H9 (cell line): ENCODE data around the gene EFHD2. TPM values are rescaled to one million over a fixed set of nuclear protein-coding genes. Genes with fewer than 3 reads are reported as not detected.

ENCODE experiments used
- DNase-seq: peaks from one replicate; pipeline ENCODE4 v3.0.0-alpha.2; 2017
- H2AFZ ChIP-seq: one replicate; pipeline ENCODE4 v1.6.1; 2013; ENCODE audit warnings: mild to moderate bottlenecking, low read length, control low read depth, moderate library complexity
- H2AK5ac ChIP-seq: 2 replicates; pipeline ENCODE4 v1.6.1; 2013; ENCODE audit warnings: low read length, control low read depth, mixed read lengths; ENCODE audit not compliant: insufficient read length
- H2BK120ac ChIP-seq: one replicate; pipeline ENCODE4 v1.6.1; 2013; ENCODE audit warnings: low read depth, mild to moderate bottlenecking, low read length, control low read depth, inconsistent platforms; ENCODE audit not compliant: poor library complexity, severe bottlenecking
- H2BK12ac ChIP-seq: 2 replicates; pipeline ENCODE4 v1.6.1; 2013; ENCODE audit warnings: low read length, control low read depth, mixed read lengths, low read depth; ENCODE audit not compliant: insufficient read length
- H2BK15ac ChIP-seq: 2 replicates; pipeline ENCODE4 v1.6.1; 2013; ENCODE audit warnings: low read depth, low read length, control low read depth
- H2BK20ac ChIP-seq: one replicate; pipeline ENCODE4 v1.6.1; 2013; ENCODE audit warnings: low read depth, mild to moderate bottlenecking, low read length, control low read depth, inconsistent platforms; ENCODE audit not compliant: poor library complexity, severe bottlenecking
- H2BK5ac ChIP-seq: 2 replicates; pipeline ENCODE4 v1.6.1; 2013; ENCODE audit warnings: low read length, control low read depth, mixed read lengths; ENCODE audit not compliant: insufficient read length
- H3K14ac ChIP-seq: 2 replicates; pipeline ENCODE4 v1.6.1; 2013; ENCODE audit warnings: low read length, control low read depth; ENCODE audit not compliant: insufficient read depth
- H3K18ac ChIP-seq: 2 replicates; pipeline ENCODE4 v1.6.1; 2013; ENCODE audit warnings: low read depth, mild to moderate bottlenecking, mixed read lengths, low read length, control low read depth; ENCODE audit not compliant: insufficient read length
- H3K23ac ChIP-seq: 2 replicates; pipeline ENCODE4 v1.6.1; 2013; ENCODE audit warnings: low read length, control low read depth, mixed read lengths, low read depth; ENCODE audit not compliant: insufficient read length
- H3K23me2 ChIP-seq: 2 replicates; pipeline ENCODE4 v1.6.1; 2013; ENCODE audit warnings: low read depth, mild to moderate bottlenecking, mixed read lengths, low read length, control low read depth; ENCODE audit not compliant: insufficient read length, poor library complexity, severe bottlenecking
- H3K27ac ChIP-seq: 2 replicates; pipeline ENCODE4 v1.5.1; 2013; ENCODE audit warnings: low read length, control low read depth, mixed read lengths, low read depth; ENCODE audit not compliant: insufficient read length
- H3K27me3 ChIP-seq: 2 replicates; pipeline ENCODE4 v1.6.1; 2013; ENCODE audit warnings: low read length, control low read depth, inconsistent platforms; ENCODE audit not compliant: insufficient read depth
- H3K4ac ChIP-seq: 2 replicates; pipeline ENCODE4 v1.6.1; 2013; ENCODE audit warnings: low read depth, mild to moderate bottlenecking, control low read depth, inconsistent platforms, low read length, moderate library complexity
- H3K4me1 ChIP-seq: 2 replicates; pipeline ENCODE4 v1.6.1; 2013; ENCODE audit warnings: low read length, control low read depth, inconsistent platforms; ENCODE audit not compliant: insufficient read depth
- H3K4me2 ChIP-seq: 2 replicates; pipeline ENCODE4 v1.6.1; 2013; ENCODE audit warnings: low read length, control low read depth, mixed read lengths; ENCODE audit not compliant: insufficient read length, insufficient read depth
- H3K56ac ChIP-seq: 2 replicates; pipeline ENCODE4 v1.6.1; 2013; ENCODE audit warnings: low read depth, mild to moderate bottlenecking, mixed read lengths, low read length, control low read depth; ENCODE audit not compliant: insufficient read length
- H3K79me1 ChIP-seq: 2 replicates; pipeline ENCODE4 v1.6.1; 2013; ENCODE audit warnings: low read depth, mild to moderate bottlenecking, moderate library complexity, low read length, control low read depth, inconsistent platforms; ENCODE audit not compliant: insufficient read depth, poor library complexity, severe bottlenecking
- H3K79me2 ChIP-seq: 2 replicates; pipeline ENCODE4 v1.6.1; 2013; ENCODE audit warnings: low read length, control low read depth, inconsistent platforms; ENCODE audit not compliant: insufficient read depth
- H3K9ac ChIP-seq: 2 replicates; pipeline ENCODE4 v1.6.1; 2013; ENCODE audit warnings: low read length, control low read depth, mixed read lengths; ENCODE audit not compliant: insufficient read length; ENCODE audit errors: extremely low read depth
- H3K9me3 ChIP-seq: one replicate; pipeline ENCODE4 v1.6.1; 2013; ENCODE audit warnings: low read depth, low read length, inconsistent platforms; ENCODE audit not compliant: control insufficient read depth
- H3T11ph ChIP-seq: one replicate; pipeline ENCODE4 v1.6.1; 2013; ENCODE audit warnings: mild to moderate bottlenecking, low read length, control low read depth, inconsistent platforms
- H4K20me1 ChIP-seq: one replicate; pipeline ENCODE4 v1.6.1; 2013; ENCODE audit not compliant: control insufficient read depth, insufficient read length, insufficient read depth
- H4K5ac ChIP-seq: 2 replicates; pipeline ENCODE4 v1.6.1; 2013; ENCODE audit warnings: low read depth, mild to moderate bottlenecking, mixed read lengths, low read length, control low read depth; ENCODE audit not compliant: insufficient read length
- H4K8ac ChIP-seq: replicated peaks from 2 replicates; pipeline ENCODE4 v1.6.1; 2013; ENCODE audit warnings: low read length, control low read depth, mixed read lengths, low read depth; ENCODE audit not compliant: insufficient read length
- H4K91ac ChIP-seq: 2 replicates; pipeline ENCODE4 v1.6.1; 2013; ENCODE audit warnings: low read depth, mild to moderate bottlenecking, moderate library complexity, mixed read lengths, low read length, control low read depth; ENCODE audit not compliant: insufficient read length
- H3K27ac Mint-ChIP-seq, 3 experiments: 2 replicates in 2 of 3; 3 replicates in 1 of 3; pipeline ENCODE4 v1.8.0; 2020 to 2021; ENCODE audit warnings: mixed read lengths in 3 of 3, mild to moderate bottlenecking in 1 of 3, moderate library complexity in 1 of 3
- H3K27me3 Mint-ChIP-seq: 2 replicates; pipeline ENCODE4 v1.8.0; 2021; ENCODE audit warnings: low read depth, mild to moderate bottlenecking, moderate library complexity, mixed read lengths
- H3K36me3 Mint-ChIP-seq, 3 experiments: 2 replicates in 2 of 3; 3 replicates in 1 of 3; pipeline ENCODE4 v1.8.0; 2020 to 2021; ENCODE audit warnings: low read depth in 3 of 3, mixed read lengths in 3 of 3; ENCODE audit not compliant: insufficient read depth in 1 of 3
- H3K4me1 Mint-ChIP-seq, 2 experiments: 2 replicates each; pipeline ENCODE4 v1.8.0; 2020; ENCODE audit warnings: mixed read lengths in 2 of 2
- H3K4me3 Mint-ChIP-seq, 2 experiments: 2 replicates in 1 of 2; 3 replicates in 1 of 2; pipeline ENCODE4 v1.8.0; 2020 to 2021; ENCODE audit warnings: mild to moderate bottlenecking in 2 of 2, mixed read lengths in 2 of 2, moderate library complexity in 1 of 2
- H3K9me3 Mint-ChIP-seq, 2 experiments: 2 replicates in 1 of 2; 3 replicates in 1 of 2; pipeline ENCODE4 v1.8.0; 2020; ENCODE audit warnings: mild to moderate bottlenecking in 2 of 2, mixed read lengths in 2 of 2, moderate library complexity in 1 of 2
- WGBS: extraction: QIAGEN DNeasy Blood & Tissue Kit; methylation state at CpG from one replicate; pipeline ENCODE4 v1.1.7; 2013; ENCODE audit warnings: missing lambda C conversion rate, low lambda C conversion rate, mixed read lengths; ENCODE audit not compliant: insufficient read length; ENCODE audit errors: extremely low coverage; 5-methylcytosine and 5-hydroxymethylcytosine counted together
- total RNA-seq: library from RNA; stranded (reverse); gene quantifications from 2 replicates; pipeline ENCODE4 v1.2.1, GENCODE V29; 2021
- TF ChIP-seq, protein P1 (sequence below): fragments of 200-600 bp; sonication (generic); conservative IDR thresholded peaks from 3 replicates; pipeline ENCODE4 v1.8.0; 2021; ENCODE audit warnings: antibody characterized with exemption, mild to moderate bottlenecking

The EFHD2 gene
- total RNA-seq, 1 experiment from 2014 or later = 16.5 TPM

DNA sequence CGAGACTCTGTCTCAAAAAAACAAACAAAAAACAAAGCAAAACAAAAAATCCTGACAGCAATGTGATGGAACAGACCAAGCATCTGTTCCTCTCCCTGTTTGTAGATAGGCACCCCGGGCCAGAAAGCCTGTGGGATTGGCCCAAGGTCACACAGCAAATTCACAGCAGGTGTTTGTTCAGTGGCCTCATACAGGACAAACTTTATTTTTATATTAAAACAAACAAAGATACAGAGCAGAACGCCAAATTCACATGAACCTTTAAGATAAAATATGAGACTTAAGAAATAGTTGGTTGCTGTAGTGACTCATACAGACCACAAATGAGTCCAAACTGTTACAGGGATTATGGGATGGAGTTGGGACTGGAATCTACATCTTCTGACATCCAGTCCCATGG lies 44.6 kb downstream of the EFHD2 start:
- H3K27ac ChIP-seq = no peak overlapping the region
- H3K27me3 Mint-ChIP-seq = peaks cover 2% of the 10 kb centered on the region

More for the DNA sequence above, 44.6 kb downstream of the EFHD2 start:
- Histone ChIP-seq H2BK120ac (no peak overlapping the region), H4K8ac (no peak overlapping the region), H3K9me3 (no peaks in the 10 kb centered on the region), H2BK20ac (no peak overlapping the region), H3K4me2 (no peak overlapping the region), H2BK15ac (no peak overlapping the region), H4K91ac (no peak overlapping the region), H3K23ac (no peak overlapping the region), H3K14ac (no peak overlapping the region), H2BK12ac (no peak overlapping the region), H3K27me3 (no peaks in the 10 kb centered on the region), H3K4ac (no peak overlapping the region), H2BK5ac (no peak overlapping the region), H4K5ac (no peak overlapping the region), H3K4me1 (no peaks in the 10 kb centered on the region), H2AFZ (no peak overlapping the region), H2AK5ac (no peak overlapping the region), H3K56ac (no peak overlapping the region), H3K18ac (no peak overlapping the region), H3T11ph (no peak overlapping the region), H3K9ac (no peak overlapping the region), H3K79me2 (no peaks in the 10 kb centered on the region), H3K79me1 (no peaks in the 10 kb centered on the region), H3K23me2 (no peaks in the 10 kb centered on the region), H4K20me1 (no peaks in the 10 kb centered on the region)
- peaks cover 0 to 6% of the 10 kb centered on the region in 2 experiments; a peak in 2 of 5 replicates for H3K9me3 Mint-ChIP-seq
- TF ChIP-seq, protein P1, sequence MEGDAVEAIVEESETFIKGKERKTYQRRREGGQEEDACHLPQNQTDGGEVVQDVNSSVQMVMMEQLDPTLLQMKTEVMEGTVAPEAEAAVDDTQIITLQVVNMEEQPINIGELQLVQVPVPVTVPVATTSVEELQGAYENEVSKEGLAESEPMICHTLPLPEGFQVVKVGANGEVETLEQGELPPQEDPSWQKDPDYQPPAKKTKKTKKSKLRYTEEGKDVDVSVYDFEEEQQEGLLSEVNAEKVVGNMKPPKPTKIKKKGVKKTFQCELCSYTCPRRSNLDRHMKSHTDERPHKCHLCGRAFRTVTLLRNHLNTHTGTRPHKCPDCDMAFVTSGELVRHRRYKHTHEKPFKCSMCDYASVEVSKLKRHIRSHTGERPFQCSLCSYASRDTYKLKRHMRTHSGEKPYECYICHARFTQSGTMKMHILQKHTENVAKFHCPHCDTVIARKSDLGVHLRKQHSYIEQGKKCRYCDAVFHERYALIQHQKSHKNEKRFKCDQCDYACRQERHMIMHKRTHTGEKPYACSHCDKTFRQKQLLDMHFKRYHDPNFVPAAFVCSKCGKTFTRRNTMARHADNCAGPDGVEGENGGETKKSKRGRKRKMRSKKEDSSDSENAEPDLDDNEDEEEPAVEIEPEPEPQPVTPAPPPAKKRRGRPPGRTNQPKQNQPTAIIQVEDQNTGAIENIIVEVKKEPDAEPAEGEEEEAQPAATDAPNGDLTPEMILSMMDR = no peak
- H3K27ac Mint-ChIP-seq = no peak overlapping the region; a peak in 1 of 7 replicates
- WGBS = no CpG with 5 or more reads among the region's 3 CpGs
- no peaks in the 10 kb centered on the region; a peak in 1 of 7 replicates for H3K36me3 Mint-ChIP-seq
- DNase-seq = no peak
- H3K4me1 Mint-ChIP-seq = peaks cover 11 to 15% of the 10 kb centered on the region in 2 experiments
- no peak overlapping the region for H3K4me3 Mint-ChIP-seq
